GM21619 (cell line): ENCODE results near the gene DGAT2.

Experiments used
- ATAC-seq: cut with Tn5 transposase; IDR thresholded peaks from one replicate; pipeline ENCODE4 v1.9.1; 2021; ENCODE audit not compliant: unreplicated experiment

DGAT2 gene

DNA sequence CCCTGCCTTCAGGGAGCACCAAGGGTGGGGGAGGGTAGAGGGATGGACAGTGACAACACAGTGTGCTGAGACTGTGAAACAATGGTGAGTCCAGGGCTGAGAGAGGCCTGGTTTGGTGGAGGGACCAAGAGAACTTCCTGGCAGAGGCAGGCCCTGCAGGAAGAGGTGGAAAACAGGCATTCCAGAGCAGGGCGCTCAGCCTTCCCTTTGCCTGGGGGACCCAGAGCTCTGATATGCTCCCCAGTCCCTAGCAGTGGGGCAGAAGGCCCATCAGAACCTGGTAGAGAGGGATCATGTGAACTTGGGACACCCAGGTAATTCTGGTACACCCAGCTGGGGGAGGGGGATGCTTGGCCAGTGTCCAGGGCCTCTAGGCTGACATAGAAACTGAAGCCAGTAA is 29.2 kb downstream of the DGAT2 start:
- ATAC-seq = no peak

DNA sequence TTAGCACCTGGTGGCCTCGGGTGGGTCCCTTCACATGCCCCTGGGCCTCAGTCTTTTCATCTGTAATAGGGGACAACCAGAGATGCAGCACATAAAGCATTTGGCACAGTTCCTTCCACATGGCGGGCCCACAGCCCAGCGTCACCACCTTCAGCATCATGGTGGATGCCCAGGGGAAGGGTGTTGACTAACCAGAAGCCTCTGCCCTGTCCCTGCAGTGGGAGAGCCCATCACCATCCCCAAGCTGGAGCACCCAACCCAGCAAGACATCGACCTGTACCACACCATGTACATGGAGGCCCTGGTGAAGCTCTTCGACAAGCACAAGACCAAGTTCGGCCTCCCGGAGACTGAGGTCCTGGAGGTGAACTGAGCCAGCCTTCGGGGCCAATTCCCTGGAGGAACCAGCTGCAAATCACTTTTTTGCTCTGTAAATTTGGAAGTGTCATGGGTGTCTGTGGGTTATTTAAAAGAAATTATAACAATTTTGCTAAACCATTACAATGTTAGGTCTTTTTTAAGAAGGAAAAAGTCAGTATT is 31.6 kb downstream of the DGAT2 start:
- no peak for ATAC-seq

DNA sequence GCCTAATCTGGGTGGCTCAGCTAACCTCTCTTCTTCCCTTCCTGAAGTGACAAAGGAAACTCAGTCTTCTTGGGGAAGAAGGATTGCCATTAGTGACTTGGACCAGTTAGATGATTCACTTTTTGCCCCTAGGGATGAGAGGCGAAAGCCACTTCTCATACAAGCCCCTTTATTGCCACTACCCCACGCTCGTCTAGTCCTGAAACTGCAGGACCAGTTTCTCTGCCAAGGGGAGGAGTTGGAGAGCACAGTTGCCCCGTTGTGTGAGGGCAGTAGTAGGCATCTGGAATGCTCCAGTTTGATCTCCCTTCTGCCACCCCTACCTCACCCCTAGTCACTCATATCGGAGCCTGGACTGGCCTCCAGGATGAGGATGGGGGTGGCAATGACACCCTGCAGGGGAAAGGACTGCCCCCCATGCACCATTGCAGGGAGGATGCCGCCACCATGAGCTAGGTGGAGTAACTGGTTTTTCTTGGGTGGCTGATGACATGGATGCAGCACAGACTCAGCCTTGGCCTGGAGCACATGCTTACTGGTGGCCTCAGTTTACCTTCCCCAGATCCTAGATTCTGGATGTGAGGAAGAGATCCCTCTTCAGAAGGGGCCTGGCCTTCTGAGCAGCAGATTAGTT is 32.3 kb downstream of the DGAT2 start:
- no peak for ATAC-seq

DNA sequence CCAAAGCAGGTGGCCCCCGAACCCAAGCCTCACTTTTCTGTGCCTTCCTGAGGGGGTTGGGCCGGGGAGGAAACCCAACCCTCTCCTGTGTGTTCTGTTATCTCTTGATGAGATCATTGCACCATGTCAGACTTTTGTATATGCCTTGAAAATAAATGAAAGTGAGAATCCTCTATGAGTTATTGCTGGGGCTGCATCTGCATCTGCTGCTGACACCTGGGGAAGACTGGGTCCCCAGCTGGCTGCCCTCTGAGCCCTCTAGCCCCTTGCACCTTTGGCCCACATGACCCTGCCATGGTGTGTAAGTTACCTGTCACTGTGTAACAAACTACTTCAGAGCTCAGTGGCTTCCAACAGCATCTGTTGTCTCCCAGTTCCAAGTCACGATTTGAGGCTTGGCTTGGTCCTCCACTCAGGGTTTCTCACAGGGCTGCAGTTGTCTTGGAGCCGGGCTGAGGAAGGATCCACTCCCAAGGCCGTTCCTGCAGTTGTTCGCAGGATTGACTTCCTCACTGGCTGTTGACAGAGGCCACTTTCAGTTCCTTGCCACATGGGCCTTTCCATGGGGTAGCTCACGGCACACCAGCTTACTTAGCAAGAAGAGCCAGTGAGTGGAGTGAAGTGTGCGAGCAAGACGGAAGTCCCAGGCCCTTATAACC is 32.9 kb downstream of the DGAT2 start:
- ATAC-seq = no peak

DNA sequence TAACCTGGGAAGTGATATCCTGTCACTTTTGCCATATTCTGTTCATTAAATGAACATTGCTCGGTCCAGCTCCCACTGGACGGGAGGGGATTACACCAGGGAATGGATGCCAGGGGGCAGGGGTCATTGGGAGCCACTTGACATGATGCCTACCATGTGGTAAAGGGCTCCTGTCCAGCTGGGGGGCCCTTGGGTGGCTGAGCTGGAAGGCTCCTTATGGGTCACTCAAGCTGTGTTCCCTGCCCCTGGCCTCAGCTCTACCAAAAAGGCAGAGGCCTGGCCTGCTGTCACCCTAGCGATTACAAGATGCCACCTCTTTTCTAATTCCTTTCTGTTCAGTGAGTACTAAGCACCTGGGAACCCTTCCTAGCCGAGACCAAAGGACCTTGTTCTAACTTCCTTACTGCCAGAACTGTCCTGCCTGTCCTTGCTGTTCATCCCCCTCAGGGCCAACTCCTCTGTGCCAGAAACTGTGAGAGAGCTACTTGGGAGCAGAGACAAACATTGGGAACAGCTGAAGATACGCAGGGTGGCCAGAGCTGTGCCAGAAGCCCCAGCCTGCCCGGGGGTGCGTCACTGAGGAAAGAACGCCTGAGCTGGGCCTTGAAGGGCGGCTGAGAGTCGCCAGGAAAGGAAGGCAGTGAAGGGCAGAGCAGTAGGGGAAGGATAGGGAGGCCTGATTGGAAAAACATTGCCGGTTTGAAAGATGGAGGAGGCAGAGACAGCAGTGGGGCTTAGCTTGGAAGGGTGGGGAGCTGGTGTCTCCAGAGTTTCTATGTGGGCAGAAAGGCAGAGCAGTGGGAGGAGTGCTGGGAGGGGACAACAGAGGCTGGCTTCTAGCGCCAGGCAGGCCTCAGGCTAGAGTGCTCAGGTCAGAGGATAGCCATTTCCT is 33.7 kb downstream of the DGAT2 start:
- ATAC-seq = no peak

DNA sequence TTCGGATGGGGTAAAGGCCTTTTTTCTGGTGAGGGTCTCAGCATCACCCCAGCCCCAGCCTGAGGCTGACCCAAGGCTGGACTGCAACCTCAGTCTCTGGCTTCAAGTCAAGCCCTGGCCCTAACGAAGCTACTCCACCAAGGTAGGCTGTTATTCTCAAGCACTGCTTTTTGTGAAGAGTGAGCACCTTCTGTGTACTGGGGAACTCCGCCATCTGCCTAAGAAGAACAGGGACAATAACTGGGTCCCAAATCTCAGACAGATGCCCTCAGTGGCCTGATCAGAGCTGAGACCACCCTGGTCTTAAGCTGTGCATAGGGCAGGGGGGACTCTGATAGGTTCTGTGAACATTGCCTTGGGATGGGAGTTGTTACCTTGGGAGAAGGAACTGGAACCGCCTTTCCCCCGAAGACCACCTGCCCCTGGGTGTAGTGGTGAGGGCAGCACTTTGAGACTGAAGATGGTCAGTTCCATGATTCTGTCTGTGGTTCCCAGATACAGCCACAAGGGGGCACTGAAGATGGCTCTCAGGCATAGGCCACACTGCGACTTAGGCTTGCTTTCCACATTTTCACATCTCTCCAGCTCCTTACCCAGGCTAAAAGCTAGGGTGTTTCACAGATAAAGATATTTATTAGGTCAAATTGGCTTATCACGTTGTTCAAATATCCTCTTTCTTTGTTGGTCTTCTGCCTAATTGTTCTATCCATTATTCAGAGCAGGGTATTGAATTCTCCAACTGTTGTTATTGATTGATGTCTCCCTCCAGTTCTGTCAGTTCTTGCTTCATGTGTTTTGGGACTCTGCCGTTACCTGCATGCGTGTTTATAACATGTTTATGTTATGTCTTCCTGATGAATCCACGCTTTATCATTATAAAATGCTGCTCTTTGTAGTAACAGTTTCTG is 34.6 kb downstream of the DGAT2 start:
- ATAC-seq = peak; percentile 52

DNA sequence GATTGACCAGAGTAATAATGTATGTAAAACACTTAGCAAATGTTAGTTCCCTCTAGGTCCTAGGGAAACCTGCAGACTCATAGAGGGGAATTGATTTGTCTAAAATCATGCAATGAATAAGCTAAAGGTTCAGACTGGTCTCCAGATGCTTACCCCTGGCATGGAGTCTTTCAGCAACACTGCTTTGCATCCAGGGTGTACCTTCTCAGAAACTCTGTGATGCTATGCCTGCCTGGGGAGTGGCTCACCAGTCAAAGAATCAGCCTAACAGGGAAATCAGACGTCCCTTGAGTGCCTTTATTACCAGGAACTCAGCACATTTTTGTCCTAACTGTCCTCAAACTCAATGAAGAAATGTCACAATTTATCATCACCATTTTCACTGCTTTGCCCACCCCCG is 40.5 kb downstream of the DGAT2 start:
- ATAC-seq = no peak

DNA sequence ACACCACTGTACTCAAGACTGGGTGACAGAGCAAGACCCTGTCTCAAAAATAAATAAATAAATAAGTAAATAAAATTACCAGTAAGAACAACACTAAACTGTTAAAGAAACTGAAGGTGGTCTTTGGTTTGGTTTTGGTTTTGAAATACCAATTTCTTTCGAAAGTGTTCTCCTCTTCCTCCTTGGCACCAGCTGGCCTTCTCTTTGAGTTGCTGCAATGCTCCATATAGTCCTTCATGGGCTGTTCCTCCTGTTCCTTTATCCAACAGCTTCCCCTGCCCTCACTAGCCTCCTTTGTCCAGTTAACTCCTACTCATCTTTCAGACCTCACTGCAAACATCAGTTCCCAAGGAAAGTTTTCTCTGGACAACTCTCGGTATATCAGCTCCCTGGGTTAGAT is 41.4 kb downstream of the DGAT2 start:
- ATAC-seq = no peak

DNA sequence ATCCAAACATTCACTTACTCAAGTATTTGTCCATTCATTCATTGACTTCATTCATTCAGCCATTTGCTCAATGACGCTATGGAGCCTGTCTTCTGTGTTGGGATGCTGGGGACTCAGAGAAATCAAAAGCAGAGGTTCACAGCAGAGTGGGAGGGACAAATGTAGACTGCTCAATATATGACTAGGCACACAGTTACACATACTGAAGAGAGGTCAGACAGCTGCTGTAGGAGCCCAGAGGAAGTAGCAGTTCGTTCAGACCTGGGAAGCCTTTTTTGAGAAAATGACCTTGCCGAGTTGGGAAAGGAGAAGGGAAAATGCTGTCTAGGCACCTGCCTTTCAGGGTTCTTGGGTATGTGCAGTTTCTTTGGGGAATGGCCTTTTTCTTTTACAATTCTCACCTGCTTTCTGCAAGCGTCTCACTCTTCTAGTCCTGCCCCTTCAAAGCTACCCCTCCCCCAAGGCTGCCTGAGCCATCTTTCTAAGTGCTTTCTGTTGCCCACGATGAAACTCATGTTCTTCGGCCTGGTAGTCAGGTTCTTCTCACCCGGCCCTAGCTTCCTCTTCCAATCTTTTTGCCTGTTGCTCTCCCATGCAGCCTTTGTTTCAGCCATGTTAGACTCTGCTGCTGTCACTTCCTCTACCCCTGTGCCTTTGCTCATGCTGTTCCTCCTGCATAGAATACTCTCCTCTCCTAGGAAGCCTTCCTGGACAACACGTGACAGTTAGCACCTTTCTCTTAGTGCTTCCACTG is 42.2 kb downstream of the DGAT2 start:
- no peak for ATAC-seq

DNA sequence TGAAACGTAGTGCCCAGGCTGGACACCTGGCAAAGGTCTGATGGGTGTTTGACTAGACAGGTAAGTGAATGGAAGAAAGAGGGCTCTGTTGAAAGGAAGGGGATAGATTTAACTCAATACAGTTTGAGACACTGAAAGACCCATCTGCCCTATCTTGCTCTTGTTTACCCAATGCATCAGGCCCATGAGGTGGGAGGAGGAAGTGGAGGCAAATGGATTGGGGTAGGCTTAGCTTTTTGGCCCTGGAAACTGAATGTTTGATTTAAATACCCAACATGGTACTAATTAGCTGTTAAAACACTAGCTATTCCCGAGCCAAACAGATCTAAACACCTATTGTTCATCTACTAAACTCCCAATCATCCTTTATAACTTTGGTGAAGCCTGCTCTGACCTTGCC is 42.9 kb downstream of the DGAT2 start:
- no peak for ATAC-seq

DNA sequence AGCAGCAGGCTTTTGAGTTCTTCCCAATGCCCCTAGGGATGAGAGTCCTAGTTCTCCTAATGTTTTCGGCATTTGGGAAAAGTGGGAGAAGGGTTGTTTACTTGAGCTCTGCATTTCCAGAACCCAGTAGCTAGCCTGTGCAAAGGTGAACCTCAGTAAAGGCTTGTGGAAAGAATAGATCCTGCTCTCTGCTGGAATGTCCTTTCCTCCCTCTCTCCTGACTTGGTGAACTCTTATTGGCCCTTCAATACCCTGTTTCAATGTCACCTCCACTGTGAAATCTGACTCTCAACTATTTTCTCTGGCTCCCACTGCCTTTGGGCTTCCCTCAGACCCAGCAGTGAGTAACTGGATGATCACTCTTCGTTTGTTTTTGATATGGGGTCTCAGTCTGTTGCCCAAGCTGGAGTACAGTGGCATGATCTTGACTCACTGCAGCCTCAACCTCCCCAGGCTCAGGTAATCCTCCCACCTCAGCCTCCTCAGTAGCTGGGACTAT is 44.0 kb downstream of the DGAT2 start:
- ATAC-seq = no peak

DNA sequence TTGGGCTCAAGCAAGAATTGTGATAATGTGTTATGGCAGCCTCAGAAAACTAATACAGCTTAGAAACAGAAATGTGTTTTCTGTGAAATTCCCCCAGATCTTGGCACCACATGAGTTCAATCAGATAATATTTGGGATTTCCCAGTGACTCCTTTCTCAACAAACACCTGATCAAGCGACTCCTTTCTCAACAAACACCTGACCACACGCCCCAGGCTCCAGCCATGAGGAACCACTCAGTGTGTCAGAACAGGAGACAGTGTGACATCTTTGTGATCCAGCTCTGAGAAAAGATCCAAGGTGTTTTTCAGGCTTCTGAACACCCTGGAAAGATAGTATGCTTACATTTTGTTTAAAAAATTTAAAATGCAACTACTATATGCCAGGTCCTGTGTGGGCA is 44.5 kb downstream of the DGAT2 start:
- ATAC-seq = no peak

DNA sequence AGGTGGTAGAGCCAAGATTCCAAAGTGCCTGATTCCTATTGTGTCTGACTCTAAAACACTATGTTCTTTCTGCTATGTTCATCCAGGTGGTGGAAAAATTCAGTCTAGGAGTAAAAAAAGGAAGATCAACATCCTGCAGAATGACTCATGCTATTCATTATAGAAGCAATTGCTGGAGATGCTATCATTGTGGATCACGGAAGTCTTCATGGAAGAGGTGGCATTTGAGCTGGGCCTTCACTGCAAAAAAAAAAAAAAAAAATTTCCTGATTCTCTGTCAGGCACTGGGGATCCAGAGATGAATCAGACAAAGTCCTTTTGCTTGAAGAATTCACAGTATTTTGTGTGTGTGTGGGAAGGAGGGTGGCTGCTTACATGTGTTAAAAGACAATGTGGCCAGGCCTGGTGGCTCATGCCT is 45.1 kb downstream of the DGAT2 start:
- no peak for ATAC-seq

DNA sequence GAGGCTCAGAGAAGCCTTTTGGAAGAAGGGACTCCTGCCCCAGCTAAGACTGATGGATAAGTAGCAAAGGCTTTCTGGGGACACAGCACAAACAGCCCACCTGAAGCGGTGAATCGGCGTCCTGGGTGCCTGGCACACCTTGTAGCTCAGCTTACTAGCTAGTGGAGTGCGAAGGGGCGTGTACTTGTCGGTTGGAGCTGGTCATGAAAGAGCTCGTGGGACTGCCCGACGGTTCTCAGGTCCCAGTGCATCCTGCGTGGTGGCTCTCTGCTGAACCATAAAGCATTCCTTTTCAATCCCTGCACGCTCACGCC is 45.7 kb downstream of the DGAT2 start:
- ATAC-seq = peak; percentile 20

DNA sequence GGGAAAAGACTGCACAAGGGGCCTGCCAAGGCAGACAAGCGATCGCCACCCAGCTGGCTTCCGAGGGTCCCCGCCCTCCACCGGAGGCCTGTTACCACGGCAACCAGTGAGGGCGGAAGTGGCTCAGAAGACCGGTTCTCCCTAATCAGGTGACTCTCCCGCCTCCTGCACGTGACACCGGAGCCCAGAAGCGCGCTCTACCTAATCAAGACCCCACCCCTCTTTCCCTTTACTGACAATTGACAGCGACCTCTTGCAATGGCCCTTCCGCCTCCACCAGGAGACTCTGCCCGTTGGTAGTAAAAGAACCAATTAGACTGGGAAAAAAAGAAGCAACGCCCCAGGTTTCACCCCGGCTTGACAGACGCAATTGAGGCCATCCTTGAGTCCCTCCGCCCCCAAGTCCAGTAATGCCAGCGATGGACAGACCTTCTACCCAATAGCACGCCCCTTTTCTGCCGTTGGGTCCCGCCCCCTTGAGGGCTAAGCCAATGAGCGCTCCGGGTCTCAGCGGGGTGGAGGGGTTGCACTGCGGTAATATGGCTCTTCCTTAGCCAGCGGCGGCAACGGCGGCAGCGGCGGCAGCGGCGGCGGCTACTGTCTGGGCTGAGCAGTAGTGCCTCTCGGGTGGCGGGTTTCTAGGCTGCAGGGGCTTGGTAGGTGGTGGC is 46.2 kb downstream of the DGAT2 start, which contains the start of gene UVRAG:
UVRAG (plus strand) TSS at position 534 of the 668 bp plus-strand sequence. CDS start 198 bp downstream, outside the sequence.
- ATAC-seq = peak; percentile 67

DNA sequence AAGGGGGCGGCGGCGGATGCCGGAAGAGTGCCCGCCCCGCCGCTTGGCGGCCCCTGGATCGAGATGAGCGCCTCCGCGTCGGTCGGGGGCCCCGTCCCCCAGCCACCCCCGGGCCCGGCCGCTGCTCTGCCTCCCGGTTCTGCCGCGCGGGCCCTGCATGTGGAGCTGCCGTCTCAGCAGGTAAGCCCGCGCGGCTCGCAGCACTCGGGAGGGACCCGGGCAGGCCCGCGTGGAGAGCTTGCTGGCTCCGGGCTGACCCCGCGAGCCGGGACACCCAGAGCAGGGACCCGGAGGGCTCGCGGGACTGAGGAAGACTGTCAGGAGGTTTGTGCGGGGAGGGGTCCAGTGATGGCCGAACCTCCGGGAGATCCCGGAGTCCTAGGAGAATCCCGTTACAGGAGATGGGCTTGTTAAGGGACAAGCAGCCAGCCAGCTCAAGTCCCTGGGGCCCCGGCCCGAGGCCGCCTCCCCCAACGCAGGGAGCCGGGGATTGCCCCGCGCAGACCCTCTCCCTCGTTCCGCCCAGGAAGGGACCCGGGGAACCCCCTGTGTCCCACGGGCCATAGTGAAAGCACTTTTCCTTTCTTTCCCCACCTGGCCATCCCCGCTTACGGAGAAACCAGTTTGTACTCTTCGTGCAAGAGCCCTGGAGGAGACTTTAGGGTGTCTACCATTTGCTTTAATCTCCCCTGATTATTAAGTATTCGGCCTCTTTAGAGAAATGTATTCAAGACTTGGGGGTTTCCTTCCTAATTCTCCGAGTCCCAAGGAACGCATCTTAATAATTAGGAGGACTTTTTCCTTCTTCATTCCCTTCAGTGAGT is 47.0 kb downstream of the DGAT2 start:
- ATAC-seq = peak; percentile 7

DNA sequence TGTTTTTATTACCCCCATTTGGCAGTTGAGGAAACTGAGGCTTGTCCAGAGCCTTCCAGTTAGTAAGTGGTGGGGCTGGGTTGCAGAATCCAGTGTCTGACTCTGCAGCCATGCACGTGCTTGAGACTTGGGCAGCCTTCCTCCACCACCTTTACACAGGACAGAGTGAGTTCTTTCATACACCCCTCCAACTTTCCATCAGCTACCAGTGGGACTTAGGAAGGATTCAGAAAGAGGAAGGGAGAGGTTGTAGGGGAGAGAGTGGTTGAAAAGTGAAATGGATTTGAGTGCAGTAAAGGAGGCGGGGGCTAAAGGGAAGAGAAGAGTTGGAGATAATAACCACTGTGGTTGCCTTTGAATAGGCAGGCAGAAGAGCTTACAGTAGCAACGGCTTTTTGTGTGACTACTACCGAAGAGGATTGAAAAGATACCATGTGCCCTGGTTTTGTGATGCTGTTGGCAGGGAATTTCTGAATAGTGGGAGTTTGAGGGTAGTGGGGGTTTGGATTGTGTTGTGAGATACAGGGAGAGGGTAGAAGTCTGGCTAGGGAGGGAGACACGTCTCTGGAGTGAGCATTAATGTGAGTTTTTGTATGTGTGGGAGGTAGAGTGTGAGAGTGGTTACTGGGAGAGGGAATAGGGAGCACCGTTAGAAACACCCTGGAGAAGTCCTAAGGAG is 48.1 kb downstream of the DGAT2 start:
- ATAC-seq = no peak

DNA sequence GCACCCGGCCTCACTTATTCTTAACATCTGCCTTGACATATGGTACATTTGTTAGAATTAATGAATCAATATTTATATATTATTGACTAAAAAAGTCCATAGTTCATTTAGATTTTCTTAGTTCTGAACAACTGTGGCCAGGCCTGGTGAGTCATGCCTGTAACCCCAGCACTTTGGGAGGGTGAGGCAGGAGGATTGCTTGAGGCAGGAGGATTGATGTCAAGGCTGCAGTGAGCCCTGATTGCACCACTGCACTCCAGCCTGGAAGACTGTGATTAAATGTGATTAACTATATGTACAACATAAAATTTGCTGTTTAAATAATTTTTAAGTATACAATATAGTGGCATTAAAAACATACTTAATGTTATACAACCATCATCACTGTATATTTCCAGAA is 52.1 kb downstream of the DGAT2 start:
- ATAC-seq = no peak
